HG03064 (cell line): Measurements from ENCODE around the gene DUSP3.

ENCODE experiments used
- ATAC-seq: cut with Tn5 transposase; IDR thresholded peaks from one replicate; pipeline ENCODE4 v1.9.1; 2021; ENCODE audit warnings: low read depth; ENCODE audit not compliant: unreplicated experiment

Gene DUSP3

GRCh38 chr17:43770957-43771356 lies 7.8 kb downstream of the DUSP3 start:
- no peak for ATAC-seq

DNA sequence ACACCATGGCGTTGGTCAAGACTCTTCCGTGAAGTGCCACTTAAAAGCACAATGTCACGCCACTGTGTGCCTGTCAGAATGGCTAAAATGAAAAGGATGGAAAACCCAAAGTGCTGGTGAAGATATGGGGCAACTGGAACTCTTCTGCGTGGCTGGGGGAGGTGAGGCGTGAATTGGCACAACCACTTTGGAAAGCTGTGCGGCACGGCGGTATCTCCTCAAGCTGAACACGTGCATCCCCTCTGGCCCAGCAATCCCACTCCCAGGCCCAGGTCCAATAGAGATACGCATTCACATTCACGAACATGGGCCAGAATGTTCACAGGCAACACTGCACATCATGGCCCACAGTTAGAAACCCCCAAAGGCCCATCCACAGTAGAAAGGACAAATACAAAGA lies 8.9 kb downstream of the DUSP3 start:
- ATAC-seq, result no peak

GRCh38 chr17:43769426-43769825 lies 9.4 kb downstream of the DUSP3 start:
- ATAC-seq, result no peak

DNA sequence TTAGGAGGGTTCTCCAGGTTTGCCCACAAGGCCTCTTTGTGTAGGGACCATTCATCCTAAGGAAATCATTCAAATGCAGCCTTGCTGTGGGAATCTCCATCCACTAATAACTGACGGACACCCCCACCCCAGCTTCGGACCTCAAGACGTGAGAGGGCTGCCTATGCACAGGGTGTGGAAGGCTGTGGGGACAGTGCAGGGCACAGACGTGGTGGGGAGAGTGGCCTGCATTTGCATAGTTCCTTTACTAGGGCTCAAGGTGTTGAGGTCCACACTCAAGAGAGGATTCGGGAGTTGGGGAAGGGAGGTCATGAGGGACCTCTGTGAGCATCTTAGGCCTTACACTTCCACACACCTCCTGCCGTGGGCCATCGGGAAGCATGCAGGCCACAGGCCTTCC lies 9.8 kb downstream of the DUSP3 start:
- ATAC-seq, result no peak

- no peak for ATAC-seq
These were observed 10.4 kb downstream of the DUSP3 start for GRCh38 chr17:43768382-43768781.

GRCh38 chr17:43767713-43768059 lies 11.1 kb downstream of the DUSP3 start:
- no peak for ATAC-seq

GRCh38 chr17:43767053-43767712 lies 11.6 kb downstream of the DUSP3 start:
- no peak for ATAC-seq

- ATAC-seq, result no peak
These were observed 12.2 kb downstream of the DUSP3 start for GRCh38 chr17:43766413-43767052.

- ATAC-seq, result no peak
These were observed 18.4 kb downstream of the DUSP3 start for GRCh38 chr17:43760254-43760852.

DNA sequence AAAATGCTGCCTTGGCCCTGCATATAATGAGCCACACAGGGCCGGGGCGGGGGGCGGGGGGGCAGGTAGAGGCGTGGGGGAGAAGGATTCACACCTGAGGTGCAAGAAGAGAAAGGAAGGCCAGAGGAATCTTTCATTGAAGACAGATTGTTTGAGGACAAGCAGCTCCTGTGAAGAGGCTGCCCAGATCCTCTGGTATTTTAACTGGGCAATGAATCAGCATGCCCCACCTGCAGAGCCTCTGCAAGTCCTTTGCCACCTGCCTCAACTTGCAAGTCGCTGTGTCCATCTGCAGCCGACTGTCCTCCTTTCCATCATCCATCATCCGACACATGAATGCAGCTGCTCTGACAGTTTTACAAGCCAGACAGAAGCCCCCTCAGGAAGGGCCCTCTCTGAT lies 18.9 kb downstream of the DUSP3 start:
- no peak for ATAC-seq

- ATAC-seq, result no peak
These were observed 20.1 kb downstream of the DUSP3 start, which contains the start of gene SOST for GRCh38 chr17:43758497-43759174. TSS of gene SOST (minus strand) at chr17:43758791. CDS start at chr17:43758741, 50 bp downstream.

DNA sequence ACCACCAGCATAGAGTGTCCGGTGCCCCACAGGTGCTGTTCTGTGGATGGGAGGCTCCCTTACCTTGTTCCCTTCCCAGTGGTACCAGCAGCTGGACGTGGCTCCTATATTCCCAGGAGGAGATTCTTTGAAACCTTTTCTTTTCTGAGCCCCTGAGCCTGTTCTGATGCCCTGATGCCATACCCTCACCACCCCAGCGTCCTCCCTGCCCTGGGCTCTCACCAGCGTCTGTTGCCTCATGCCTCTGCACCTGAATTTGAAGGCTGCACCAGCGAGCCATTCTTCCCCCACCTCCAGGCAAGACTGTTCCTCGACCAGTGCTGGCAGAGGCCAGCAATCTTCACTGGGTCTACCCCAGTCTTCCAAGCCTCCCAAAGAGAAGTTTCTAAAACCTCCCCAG lies 20.7 kb downstream of the DUSP3 start:
- ATAC-seq, result no peak

DNA sequence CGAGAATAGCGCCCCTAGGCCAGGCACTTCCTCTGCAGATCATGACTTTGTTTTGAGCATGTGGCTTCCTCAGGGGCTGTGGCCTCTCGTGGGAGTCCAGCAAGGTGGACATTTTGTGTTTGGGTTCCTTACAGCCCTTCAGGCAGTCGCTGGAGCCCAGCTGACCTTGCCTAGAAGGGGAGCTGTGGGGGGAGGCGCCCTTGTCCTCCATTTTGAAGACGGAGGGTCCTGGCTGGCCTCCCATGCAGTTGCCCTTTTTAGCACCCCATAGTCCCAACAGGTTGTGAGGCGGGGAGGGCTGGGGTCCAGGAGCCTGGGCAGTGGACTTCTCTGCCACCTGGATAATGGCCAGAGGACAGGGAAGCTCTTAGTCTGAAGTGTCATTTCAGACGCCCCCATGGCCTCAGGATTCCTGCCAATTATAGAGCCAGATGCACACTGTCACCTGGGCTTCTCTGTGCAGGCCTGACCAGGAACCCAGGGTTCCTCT lies 21.6 kb downstream of the DUSP3 start:
- no peak for ATAC-seq

- ATAC-seq, result no peak
These were observed 22.6 kb downstream of the DUSP3 start for GRCh38 chr17:43756201-43756600.

GRCh38 chr17:43755389-43755875 lies 23.3 kb downstream of the DUSP3 start:
- ATAC-seq, result no peak

GRCh38 chr17:43754947-43755346 lies 23.8 kb downstream of the DUSP3 start:
- no peak for ATAC-seq

DNA sequence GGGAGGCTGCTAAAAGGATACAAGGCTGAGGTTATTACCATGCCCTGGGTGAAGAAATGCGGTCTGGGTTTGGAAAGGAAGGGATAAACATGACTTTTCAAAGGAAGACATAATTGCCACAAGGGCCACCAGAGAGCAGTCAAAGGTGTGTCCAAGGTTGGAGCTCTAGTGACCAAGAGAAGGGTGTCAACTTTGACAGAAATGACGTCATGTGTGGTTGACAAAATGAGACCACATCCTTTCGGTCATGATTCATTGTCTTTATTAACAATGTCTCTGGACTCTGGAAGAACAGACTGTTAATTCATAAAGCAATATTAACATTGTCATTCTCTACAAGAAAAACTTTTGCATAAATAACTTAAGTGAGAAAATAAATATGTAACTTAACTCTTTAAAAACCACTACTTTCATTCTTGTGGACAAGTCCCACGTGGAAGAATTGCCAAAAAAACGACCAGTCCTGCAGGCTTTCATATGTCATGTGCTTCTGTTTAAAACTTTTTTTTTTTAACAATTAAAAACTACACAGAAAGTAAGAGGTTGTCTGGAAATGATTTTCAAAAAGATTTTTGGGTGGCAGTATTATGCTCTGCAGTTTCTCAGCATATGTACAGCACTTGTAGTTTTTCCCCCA lies 25.2 kb downstream of the DUSP3 start:
- no peak for ATAC-seq

DNA sequence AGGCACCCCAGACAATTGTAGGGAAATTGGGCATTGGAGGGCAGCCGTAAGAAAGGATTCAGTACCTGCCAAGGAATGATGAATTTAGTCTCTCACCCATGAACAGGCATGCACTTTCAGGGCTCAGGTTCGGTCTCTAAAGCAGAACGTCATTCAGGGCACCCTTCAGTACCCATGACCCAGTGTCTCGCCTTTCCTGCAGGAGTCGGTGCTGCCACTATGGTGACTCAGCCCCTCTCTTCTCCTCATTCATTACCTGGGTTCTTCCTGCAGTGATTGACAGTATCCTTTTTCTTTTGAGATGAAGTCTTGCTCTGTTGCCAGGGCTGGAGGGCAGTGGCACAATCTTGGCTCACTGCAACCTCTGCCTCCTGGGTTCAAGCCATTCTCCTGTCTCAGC lies 28.6 kb downstream of the DUSP3 start:
- no peak for ATAC-seq

GRCh38 chr17:43745541-43745940 lies 33.2 kb downstream of the DUSP3 start:
- no peak for ATAC-seq

- no peak for ATAC-seq
These were observed 37.1 kb downstream of the DUSP3 start for GRCh38 chr17:43741636-43742035.

GRCh38 chr17:43740541-43740940 lies 38.2 kb downstream of the DUSP3 start:
- ATAC-seq, result no peak
